Measurements from ENCODE around the gene NCEH1.

DNA sequence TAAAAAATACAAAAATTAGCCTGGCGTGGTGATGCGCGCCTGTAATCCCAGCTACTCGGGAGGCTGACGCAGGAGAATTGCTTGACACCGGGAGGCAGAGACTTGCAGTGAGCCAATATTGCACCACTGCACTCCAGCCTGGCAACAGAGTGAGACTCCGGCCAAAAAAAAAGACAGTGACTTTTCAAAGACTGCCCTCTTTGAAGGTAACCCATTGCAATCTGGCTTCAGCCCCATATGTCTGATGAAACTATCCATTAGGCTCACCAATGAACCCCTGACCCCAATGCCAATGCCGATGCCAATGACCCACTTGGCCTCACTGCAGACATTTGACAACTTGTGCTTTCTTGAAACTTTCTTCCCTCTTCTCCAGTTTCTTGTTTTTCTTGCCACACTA is 54.3 kb downstream of the NCEH1 start:
- TF ChIP-seq, protein P1, sequence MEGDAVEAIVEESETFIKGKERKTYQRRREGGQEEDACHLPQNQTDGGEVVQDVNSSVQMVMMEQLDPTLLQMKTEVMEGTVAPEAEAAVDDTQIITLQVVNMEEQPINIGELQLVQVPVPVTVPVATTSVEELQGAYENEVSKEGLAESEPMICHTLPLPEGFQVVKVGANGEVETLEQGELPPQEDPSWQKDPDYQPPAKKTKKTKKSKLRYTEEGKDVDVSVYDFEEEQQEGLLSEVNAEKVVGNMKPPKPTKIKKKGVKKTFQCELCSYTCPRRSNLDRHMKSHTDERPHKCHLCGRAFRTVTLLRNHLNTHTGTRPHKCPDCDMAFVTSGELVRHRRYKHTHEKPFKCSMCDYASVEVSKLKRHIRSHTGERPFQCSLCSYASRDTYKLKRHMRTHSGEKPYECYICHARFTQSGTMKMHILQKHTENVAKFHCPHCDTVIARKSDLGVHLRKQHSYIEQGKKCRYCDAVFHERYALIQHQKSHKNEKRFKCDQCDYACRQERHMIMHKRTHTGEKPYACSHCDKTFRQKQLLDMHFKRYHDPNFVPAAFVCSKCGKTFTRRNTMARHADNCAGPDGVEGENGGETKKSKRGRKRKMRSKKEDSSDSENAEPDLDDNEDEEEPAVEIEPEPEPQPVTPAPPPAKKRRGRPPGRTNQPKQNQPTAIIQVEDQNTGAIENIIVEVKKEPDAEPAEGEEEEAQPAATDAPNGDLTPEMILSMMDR (IDR thresholded peaks at IDR 0.05 in 8 of 11, conservative IDR thresholded peaks at IDR 0.05 in 3 of 11), result no peak
- TF ChIP-seq POLR2A (IDR thresholded peaks at IDR 0.05), result no peak

Data from spleen (tissue), 7 donors.